HG03280 (cell line): Measurements from ENCODE around the gene ZNF774.
"Not testable (repeated sequence)": the region's sequence is repeated elsewhere in the genome, so short reads cannot be mapped to it uniquely, and the experiment has no call there.

Source experiments
- ATAC-seq: cut with Tn5 transposase; IDR thresholded peaks from one replicate; pipeline ENCODE4 v1.9.1; 2021; ENCODE audit warnings: mild to moderate bottlenecking, moderate library complexity; ENCODE audit not compliant: unreplicated experiment

ZNF774 gene

DNA sequence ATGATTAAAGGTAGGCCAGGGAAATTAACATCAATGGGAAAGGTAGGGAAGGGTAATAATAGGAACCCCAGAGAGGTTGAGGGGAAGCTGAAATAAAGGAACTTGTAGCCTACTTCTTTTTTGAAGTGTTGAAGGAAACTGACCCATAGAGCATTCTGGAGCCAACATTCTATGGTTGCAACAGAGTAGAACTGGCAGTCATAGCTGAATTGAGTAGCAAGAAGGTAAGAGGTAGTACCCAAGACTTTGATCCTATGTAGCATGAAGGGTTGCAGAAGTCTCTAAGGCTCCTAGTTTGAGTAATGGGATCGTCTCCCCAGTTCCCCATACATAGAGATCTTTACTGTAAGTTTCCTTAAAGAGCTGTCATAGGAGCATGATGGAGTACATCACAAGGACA lies 7.4 kb upstream of the ZNF774 start:
- ATAC-seq, result no peak

- ATAC-seq, result no peak
Observed at GRCh38 chr15:90345857-90346256, 6.2 kb upstream of the ZNF774 start.

GRCh38 chr15:90347431-90348065 lies 4.5 kb upstream of the ZNF774 start:
- ATAC-seq, result not testable (repeated sequence)

GRCh38 chr15:90348456-90348855 lies 3.6 kb upstream of the ZNF774 start:
- ATAC-seq, result no peak

GRCh38 chr15:90349072-90349471 lies 3.0 kb upstream of the ZNF774 start:
- no peak for ATAC-seq

- no peak for ATAC-seq
Observed at GRCh38 chr15:90349821-90350220, 2.3 kb upstream of the ZNF774 start.

DNA sequence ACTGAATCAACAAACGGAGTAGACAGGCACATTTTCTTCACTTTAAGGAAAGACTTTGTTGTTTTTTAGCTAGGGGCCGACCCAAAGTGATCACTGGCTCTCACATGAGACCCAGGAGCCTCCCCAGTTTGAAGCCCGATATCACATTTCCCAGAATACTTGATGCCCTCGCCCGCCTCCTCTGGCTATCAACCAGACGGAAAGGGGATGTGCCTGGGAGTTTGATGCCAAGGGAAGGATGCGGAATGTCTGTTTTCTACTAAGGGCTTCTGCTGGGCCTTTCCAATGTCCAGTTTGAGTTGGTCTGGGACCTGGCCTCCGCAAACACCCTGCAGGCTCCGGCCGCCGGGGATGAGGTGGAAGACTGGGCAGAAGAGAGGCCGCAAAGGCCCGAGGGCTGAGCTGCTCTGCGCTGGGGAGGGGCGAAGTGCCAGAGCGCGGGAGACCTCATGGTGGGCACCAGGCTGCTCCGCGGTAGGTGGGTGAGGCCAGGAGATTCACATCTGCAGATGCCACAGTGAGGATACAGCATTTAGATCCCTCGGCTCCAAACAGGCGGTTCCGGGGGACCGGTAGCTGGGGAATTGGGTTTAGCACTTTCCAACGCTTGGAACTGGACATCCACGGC lies 491 bp upstream of the ZNF774 start:
- ATAC-seq, result no peak

- no peak for ATAC-seq
Observed at GRCh38 chr15:90354986-90355385, 2.9 kb downstream of the ZNF774 start.

GRCh38 chr15:90358124-90359033 lies 6.3 kb downstream of the ZNF774 start:
- ATAC-seq, result no peak

DNA sequence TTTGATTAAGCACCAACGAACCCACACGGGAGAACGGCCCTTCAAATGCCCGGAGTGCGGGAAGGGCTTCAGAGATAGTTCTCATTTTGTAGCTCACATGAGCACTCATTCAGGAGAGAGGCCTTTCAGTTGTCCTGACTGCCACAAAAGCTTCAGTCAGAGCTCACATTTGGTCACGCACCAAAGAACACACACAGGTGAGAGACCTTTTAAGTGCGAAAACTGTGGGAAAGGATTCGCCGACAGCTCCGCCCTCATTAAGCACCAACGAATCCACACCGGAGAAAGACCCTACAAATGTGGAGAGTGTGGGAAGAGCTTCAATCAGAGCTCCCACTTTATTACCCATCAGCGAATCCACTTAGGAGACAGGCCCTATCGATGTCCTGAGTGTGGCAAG lies 8.7 kb downstream of the ZNF774 start:
- ATAC-seq, result no peak

GRCh38 chr15:90362936-90363212 lies 10.8 kb downstream of the ZNF774 start:
- no peak for ATAC-seq

GRCh38 chr15:90364251-90364650 lies 12.2 kb downstream of the ZNF774 start:
- ATAC-seq, result no peak

- ATAC-seq, result no peak
Observed at GRCh38 chr15:90365414-90366055, 13.5 kb downstream of the ZNF774 start.

DNA sequence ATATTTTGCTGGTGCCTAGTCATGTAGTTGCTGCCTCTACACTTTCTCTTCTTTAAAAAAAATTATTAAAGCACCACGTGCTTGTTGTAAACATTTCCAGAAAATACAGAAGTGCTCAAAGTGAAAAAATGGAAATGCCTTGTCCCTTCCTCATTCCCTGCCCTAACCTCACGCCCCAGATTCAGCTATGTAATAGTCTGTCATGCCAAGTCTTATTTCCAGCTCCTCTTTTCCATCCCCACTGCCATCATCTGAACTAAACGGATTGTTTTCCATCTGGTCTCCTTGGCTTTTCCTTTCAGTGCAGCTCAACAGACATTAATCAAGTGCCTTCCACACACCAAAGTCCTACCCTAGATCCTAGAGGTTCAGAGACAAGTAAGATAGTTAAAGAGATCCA lies 15.5 kb downstream of the ZNF774 start:
- no peak for ATAC-seq

GRCh38 chr15:90375071-90375470 lies 23.0 kb downstream of the ZNF774 start:
- no peak for ATAC-seq

- ATAC-seq, result no peak
Observed at GRCh38 chr15:90376789-90377188, 24.7 kb downstream of the ZNF774 start.

GRCh38 chr15:90379263-90379662 lies 27.2 kb downstream of the ZNF774 start:
- ATAC-seq, result no peak

- no peak for ATAC-seq
Observed at GRCh38 chr15:90381515-90381914, 29.4 kb downstream of the ZNF774 start.

DNA sequence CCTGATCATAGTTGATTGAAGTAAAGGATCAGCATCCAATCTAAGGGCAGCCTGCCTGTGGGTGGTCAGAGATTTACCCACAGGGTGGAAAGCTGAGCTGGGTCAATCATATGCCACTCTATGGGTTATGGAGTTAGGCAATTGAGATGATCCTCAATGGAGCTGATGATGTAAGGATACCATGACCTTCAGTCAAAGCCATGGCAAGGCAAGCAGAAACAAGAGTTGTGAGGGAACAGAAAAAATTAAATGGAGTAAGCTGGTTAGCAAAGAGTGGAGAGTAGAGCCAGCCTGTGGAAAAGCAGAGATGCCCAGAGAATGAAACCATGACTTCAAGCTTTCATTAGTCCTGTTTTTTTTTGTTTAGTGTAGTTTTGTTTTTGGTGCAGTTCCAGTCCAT lies 30.2 kb downstream of the ZNF774 start:
- no peak for ATAC-seq

- ATAC-seq, result no peak
Observed at GRCh38 chr15:90386221-90386620, 34.1 kb downstream of the ZNF774 start.
